BE2C (cell line): ENCODE measurements around the gene ZNRF2.
"Not testable (repeated sequence)": the region's sequence is repeated elsewhere in the genome, so short reads cannot be mapped to it uniquely, and the experiment has no call there.

Experiments used
- DNase-seq: peaks from one replicate; pipeline ENCODE4 v3.0.0-alpha.2; 2020
- H3K27me3 ChIP-seq: fragments of 250-450 bp; sonication (Bioruptor Pico); 2 replicates; pipeline ENCODE4 v1.5.1; 2020; ENCODE audit warnings: mild to moderate bottlenecking
- H3K36me3 ChIP-seq: fragments of 250-450 bp; sonication (Bioruptor Pico); 2 replicates; pipeline ENCODE4 v1.5.1; 2020; ENCODE audit warnings: mild to moderate bottlenecking
- H3K4me1 ChIP-seq: fragments of 250-450 bp; sonication (Bioruptor Pico); 2 replicates; pipeline ENCODE4 v1.5.1; 2020
- H3K4me3 ChIP-seq: 2 replicates; pipeline ENCODE4 v1.5.1; 2011; ENCODE audit warnings: low read depth, low read length
- H3K9me3 ChIP-seq: fragments of 250-450 bp; sonication (Bioruptor Pico); 2 replicates; pipeline ENCODE4 v1.5.1; 2020
- TF ChIP-seq, protein P1 (sequence below): IDR thresholded peaks from 2 replicates; pipeline ENCODE4 v1.5.1; 2012; ENCODE audit warnings: mild to moderate bottlenecking, low read depth, low read length

Gene ZNRF2

DNA sequence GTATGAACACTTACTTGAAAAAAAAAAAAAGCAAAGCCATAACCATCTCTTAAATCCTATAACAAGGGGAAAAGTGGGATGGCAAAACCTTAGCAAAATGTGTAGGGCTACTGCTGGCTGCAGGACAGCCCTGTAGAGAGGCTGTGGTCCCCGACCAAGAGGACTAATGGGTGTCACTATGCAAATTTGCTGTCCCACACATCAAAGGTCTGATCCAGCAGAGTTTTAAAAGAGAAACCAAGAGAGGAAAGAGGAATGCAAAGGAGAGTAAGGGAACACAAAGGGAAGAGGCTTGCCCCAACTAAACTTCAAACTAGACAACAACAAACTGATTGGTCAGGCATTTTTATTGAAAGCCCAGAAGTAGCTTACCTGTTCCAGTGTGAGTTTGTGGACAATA, 3.1 kb upstream of the ZNRF2 start:
- Histone ChIP-seq H3K36me3 (no peaks in the 10 kb centered on the region), H3K4me1 (no peaks in the 10 kb centered on the region), H3K9me3 (no peaks in the 10 kb centered on the region), H3K4me3 (no peak overlapping the region), H3K27me3 (no peaks in the 10 kb centered on the region)
- no peak for DNase-seq
- TF ChIP-seq, protein P1, sequence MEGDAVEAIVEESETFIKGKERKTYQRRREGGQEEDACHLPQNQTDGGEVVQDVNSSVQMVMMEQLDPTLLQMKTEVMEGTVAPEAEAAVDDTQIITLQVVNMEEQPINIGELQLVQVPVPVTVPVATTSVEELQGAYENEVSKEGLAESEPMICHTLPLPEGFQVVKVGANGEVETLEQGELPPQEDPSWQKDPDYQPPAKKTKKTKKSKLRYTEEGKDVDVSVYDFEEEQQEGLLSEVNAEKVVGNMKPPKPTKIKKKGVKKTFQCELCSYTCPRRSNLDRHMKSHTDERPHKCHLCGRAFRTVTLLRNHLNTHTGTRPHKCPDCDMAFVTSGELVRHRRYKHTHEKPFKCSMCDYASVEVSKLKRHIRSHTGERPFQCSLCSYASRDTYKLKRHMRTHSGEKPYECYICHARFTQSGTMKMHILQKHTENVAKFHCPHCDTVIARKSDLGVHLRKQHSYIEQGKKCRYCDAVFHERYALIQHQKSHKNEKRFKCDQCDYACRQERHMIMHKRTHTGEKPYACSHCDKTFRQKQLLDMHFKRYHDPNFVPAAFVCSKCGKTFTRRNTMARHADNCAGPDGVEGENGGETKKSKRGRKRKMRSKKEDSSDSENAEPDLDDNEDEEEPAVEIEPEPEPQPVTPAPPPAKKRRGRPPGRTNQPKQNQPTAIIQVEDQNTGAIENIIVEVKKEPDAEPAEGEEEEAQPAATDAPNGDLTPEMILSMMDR = no peak

DNA sequence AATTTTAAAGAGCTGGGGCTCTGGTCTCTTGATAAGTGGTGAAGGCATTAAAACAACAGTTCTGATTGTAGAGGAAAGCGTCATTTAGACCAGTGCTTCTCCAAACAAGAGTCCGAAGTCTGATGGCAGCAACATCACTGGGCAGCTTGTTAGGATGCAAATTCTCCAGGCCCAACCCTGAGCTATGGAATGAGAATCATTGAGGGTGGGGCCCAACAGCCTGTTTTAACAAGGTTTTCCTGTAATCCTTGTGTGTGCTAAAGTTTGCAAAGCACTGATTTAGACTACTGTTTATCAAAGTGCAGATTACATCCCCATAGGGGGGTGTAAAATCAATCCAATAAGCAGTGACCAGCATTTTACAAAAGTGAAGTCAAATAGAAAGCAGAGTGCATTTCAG, 2.6 kb upstream of the ZNRF2 start:
- H3K36me3 ChIP-seq = no peaks in the 10 kb centered on the region
- H3K4me1 ChIP-seq = no peaks in the 10 kb centered on the region
- DNase-seq = no peak
- TF ChIP-seq, protein P1 = no peak
- H3K4me3 ChIP-seq = no peak overlapping the region
- no peaks in the 10 kb centered on the region for H3K9me3 ChIP-seq
- no peaks in the 10 kb centered on the region for H3K27me3 ChIP-seq

DNA sequence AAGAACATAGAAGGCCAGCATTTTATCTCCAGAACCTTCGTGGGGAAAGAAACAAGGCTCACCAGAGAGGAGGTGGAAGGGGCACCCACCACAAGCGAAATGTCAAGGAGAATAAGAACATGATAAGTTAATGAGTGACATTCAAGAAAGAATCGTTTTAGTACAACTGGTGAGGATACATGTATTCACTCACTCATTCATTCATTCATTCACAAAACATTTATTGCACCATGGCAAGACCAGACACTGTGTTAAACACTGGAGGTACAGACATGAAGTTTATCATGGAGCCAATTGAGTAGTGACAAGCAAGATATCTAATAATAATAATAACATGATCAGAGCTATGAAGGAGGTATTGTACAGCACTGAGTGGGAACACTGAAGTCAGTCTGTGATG, 1.7 kb upstream of the ZNRF2 start:
- TF ChIP-seq, protein P1 = no peak
- Histone ChIP-seq H3K27me3 (no peaks in the 10 kb centered on the region), H3K9me3 (no peaks in the 10 kb centered on the region), H3K4me3 (no peak overlapping the region), H3K36me3 (no peaks in the 10 kb centered on the region), H3K4me1 (no peaks in the 10 kb centered on the region)
- no peak for DNase-seq

DNA sequence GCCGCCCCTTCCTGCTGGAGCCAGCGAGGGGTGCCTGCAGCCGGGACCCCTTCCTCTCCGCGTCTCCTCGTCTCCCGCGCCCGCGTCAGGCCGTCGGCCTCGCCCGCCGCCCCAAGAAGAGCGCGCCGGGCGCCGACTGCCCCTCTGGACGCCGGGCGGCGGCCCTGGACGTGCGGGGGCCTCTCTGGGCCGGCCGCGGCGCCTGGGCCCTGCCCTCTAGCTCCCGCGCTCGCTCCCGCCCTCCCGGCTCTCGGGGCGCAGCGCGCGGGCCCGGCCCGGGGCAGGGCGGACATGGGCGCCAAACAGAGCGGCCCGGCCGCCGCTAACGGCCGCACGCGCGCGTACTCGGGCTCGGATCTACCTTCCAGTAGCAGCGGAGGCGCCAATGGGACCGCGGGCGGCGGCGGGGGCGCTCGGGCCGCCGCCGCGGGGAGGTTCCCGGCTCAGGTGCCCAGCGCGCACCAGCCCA, 704 bp downstream of the ZNRF2 start:
- TF ChIP-seq, protein P1 = no peak
- peak overlapping the region; percentile 86 for H3K4me3 ChIP-seq
- no peaks in the 10 kb centered on the region for H3K36me3 ChIP-seq
- no peaks in the 10 kb centered on the region for H3K9me3 ChIP-seq
- peak; percentile 46 for DNase-seq
- peaks cover 1% of the 10 kb centered on the region; the same call in 1 of the 2 replicates for H3K4me1 ChIP-seq
- H3K27me3 ChIP-seq = no peaks in the 10 kb centered on the region

DNA sequence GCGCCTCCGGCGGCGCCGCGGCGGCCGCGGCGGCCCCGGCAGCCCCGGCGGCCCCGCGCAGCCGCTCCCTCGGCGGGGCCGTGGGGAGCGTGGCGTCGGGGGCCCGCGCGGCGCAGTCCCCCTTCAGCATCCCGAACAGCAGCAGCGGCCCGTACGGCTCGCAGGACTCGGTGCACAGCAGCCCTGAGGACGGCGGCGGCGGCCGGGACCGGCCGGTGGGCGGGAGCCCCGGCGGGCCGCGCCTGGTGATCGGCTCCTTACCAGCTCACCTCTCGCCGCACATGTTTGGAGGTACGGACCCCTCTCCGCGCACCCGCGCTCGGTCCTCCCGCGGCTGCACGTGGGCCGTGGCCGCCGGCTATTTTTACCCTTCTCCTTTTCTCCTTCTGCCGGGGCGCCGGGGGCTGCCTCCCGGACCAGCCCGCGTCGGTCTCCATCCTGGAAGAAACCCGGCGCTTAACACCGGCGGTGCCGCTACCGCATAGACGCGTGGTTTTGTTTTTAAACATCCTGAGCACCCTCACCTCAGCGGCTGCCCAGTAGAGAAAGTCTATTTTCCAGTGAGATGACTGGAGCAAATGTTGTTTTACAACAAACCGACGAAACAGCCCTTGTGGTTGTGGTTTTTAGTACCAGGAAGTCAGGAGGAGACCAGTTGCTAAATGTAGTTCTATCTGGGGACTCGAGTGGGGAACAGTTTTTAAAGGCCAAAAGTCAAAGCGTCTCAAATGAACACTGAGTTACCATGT, 1.3 kb downstream of the ZNRF2 start:
- DNase-seq = peak; percentile 24

DNA sequence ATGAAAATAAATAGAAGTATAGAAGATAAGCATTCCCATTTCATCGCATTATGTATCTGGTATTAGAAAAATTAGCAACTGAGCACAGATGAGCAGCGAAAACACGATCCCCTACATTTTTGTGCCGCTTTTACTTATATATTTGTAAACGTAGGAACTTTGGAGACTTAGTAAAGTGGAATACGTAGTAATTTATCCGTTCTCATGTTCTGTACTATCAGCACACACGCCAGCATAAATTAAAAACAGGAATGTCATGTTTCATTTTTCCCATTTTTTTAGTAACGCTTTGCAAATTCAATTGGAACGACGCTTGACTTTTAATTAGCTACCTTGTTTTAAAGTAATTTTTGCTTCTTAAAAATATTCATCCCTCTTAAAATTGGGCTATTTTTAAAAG, 2.4 kb downstream of the ZNRF2 start:
- peaks cover 4% of the 10 kb centered on the region for H3K4me1 ChIP-seq
- H3K27me3 ChIP-seq = no peaks in the 10 kb centered on the region
- no peak for DNase-seq
- TF ChIP-seq, protein P1 = no peak
- peak overlapping the region; percentile 86 for H3K4me3 ChIP-seq
- no peaks in the 10 kb centered on the region for H3K36me3 ChIP-seq
- H3K9me3 ChIP-seq = no peaks in the 10 kb centered on the region

More for the DNA sequence above, 1.3 kb downstream of the ZNRF2 start:
- H3K36me3 ChIP-seq = no peaks in the 10 kb centered on the region
- TF ChIP-seq, protein P1 = no peak
- no peaks in the 10 kb centered on the region for H3K27me3 ChIP-seq
- H3K4me3 ChIP-seq = peak overlapping the region; percentile 86
- H3K4me1 ChIP-seq = peaks cover 4% of the 10 kb centered on the region; the same call in 1 of the 2 replicates
- H3K9me3 ChIP-seq = no peaks in the 10 kb centered on the region

DNA sequence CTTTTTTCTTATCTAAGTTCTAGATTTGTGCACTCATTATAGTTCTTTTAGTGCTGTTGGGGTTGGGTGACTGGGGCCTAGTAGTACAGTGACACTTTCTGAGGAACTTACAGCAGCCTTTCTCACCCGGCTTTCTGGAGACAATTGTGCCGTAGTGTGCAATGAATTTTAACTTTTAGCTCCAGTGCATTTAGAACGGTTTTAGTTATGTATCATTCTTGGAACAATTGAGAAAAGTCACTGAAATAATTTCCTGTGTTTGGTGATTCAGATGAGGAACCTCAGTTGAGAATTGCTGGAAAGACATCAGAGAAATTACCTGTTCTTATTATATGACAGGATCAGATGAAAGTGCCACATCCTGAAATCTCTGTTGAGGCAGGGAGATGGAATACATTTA, 3.2 kb downstream of the ZNRF2 start:
- peak overlapping the region; percentile 12; the same call in 1 of the 2 replicates for H3K4me3 ChIP-seq
- not testable (repeated sequence) for H3K9me3 ChIP-seq, H3K4me1 ChIP-seq, H3K36me3 ChIP-seq, H3K27me3 ChIP-seq, DNase-seq

DNA sequence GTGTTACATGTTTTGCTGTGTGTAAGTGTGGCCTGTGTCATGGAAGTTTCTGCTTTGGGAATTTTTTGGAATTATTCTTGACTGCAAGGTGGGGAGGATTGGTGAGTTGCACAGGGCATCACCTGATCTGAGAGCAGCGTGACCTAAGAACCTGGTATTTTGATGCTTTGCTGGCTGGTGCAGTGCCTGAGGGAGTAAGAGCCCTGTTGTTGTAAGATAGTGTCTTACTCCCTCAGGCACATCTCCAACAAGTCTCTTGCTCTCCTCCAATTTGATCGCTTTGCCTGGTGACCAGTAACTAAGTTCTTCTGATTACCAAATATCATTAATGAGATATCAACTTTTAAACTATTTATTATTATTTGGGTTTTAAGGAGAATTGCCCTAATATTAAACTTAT, 5.2 kb downstream of the ZNRF2 start:
- H3K4me1 ChIP-seq, H3K27me3 ChIP-seq, H3K36me3 ChIP-seq, H3K9me3 ChIP-seq, DNase-seq, H3K4me3 ChIP-seq: not testable (repeated sequence)

DNA sequence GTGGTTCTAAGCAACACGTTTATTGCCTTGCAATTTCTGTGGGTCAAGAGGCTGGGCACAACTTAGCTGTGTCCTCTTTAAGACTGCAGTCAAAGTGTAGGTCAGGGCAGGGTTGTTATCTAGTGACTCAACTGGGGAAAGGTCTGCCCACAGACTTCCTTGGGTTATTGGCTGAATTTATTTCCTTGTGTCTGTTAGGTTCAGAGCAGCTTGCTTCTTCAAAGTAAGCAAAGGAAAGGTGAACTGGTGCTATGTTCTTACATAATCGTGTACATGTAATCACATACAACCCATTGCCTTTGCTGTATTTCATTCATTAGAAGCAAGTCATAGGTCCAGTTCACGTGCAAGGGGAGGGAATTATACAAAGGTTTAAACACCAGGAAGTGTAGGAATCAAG, 5.9 kb downstream of the ZNRF2 start:
- not testable (repeated sequence) for H3K36me3 ChIP-seq, DNase-seq

More for the DNA sequence above, 5.9 kb downstream of the ZNRF2 start:
- not testable (repeated sequence) for H3K4me3 ChIP-seq, H3K4me1 ChIP-seq, H3K27me3 ChIP-seq, H3K9me3 ChIP-seq
